EH (cell line): ENCODE data around the gene DNAL4.

Source experiments
- DNase-seq: peaks from one replicate; pipeline ENCODE4 v3.0.0-alpha.2; 2015; ENCODE audit warnings: low read depth

The DNAL4 gene

DNA sequence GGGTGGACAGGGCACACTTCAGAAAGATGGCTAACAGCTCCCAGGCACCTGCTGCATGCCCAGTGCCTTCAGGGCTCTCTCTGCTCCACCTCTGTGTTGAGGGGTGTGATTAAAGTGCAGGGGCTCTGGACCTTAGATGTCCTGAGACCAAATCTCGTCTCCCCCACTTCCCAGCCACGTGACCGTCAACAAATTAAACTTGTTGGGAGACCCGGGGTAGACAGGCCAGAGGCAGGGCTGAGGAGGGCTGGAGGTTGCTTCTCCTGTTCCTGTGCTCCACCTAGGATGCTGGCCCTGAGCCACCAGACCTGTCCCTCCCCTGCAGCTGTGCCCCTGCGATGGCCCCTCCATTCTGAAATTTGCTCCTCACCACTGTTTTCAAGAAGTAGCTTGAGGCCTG, 32.9 kb upstream of the DNAL4 start:
- DNase-seq: no peak

GRCh38 chr22:38826386-38826785, 32.4 kb upstream of the DNAL4 start:
- DNase-seq: no peak

- peak; percentile 81 for DNase-seq
These were observed 30.6 kb upstream of the DNAL4 start for GRCh38 chr22:38824585-38824984.

DNA sequence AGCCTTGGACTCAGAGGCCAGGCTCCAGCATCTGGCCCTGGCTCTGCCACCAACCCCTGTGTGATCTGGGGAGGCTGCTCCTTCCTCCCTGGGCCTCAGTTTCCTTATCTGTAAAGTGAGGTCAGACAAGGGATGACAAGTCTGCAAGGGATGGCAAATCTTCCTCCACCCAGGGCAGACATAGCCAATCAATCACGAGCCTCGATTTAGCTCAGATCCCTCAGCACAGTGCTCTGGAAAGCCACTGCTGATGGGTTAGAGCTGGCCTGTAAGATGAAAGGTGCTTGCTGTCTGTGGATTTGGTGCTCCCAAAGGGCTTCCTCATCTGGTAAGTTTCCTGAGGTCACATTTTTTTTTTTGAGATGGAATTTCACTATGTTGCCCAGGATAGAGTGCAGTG, 29.7 kb upstream of the DNAL4 start:
- DNase-seq: no peak

DNA sequence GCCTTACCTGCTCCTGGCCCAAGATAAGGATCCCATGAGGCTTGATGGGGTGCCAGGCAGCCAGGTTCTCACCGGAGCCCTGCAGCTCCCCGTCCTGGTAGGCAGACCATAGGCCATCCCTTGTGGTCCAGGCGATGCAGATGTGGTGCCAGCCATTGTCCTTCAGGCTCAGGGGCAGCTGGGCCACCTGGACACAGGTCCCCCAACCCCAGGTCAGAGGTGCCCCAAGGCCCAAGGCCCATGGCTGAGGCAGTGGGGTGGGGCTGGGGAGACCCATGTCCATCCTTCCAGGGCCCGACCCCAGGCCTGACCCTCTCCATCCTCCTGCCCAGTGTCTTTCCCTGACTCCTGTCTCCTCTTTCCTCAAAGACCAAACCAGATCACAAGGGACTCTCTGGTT, 29.1 kb upstream of the DNAL4 start:
- DNase-seq: no peak

GRCh38 chr22:38820020-38820419, 26.1 kb upstream of the DNAL4 start:
- no peak for DNase-seq

DNA sequence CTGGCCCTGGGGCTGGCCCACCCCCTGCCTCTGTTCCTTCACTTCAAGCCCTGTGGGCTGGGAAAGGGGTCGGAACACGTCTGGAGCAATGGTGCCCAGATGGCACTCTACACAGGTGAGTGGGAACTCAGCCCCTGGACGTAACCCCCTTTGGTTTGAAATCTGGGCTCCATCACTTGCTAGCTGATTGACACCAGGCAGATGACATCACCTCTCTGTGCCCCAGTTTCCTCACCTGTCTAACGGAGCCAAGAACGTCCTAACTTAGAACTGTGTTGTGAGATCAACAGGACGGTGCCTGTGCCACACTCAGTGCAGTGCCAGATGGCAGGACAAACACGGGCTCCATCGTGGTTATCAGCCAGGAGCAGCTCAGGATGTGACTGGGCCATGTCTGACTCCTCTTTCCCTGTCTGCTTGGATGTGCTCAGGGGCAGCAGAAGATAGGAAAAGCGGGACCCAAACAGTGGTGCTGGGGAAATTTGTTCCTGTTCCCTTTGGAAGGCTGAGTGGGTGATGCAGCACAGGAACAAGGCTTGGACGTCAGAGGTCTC, 25.5 kb upstream of the DNAL4 start:
- DNase-seq: no peak

DNA sequence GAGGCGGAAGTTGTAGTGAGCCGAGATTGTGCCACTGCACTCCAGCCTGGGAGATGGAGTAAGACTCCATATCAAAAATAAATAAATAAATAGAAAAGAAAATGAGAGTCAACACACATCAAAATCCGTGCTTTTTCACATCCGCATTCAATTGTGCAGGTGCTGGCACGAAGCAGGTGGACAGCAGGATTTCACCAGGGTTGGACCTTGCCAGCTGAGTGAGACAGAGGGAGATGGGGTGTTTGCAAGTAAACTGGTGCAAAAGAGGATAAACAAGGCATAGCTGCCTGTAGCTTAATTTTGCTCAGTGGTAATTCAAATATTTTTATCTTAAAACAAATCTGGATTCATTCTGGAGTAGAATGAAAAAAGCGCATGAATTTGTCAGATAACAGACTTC, 23.3 kb upstream of the DNAL4 start:
- DNase-seq: no peak

- DNase-seq: no peak
These were observed 21.9 kb upstream of the DNAL4 start for GRCh38 chr22:38815842-38816241.

DNA sequence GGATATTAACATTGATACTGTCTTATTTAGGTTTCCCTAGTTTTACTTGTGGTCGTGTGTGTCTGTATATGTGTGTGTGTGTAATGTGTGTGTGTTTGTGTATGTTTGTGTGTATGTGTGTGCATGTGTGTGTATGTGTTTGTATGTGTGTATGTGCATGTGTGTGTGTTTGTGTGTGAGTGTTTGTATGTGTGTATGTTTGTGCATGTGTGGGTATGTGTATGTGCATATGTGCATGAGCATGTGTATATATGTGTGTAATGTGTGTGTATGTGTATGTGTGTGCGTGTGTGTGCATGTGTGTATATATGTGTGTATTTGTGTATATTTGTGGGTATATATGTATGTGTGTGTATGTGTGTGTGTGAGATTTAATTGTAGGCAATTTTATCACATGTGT, 17.3 kb upstream of the DNAL4 start:
- DNase-seq: no peak

GRCh38 chr22:38805041-38805593, 11.2 kb upstream of the DNAL4 start:
- DNase-seq: peak; percentile 12

DNA sequence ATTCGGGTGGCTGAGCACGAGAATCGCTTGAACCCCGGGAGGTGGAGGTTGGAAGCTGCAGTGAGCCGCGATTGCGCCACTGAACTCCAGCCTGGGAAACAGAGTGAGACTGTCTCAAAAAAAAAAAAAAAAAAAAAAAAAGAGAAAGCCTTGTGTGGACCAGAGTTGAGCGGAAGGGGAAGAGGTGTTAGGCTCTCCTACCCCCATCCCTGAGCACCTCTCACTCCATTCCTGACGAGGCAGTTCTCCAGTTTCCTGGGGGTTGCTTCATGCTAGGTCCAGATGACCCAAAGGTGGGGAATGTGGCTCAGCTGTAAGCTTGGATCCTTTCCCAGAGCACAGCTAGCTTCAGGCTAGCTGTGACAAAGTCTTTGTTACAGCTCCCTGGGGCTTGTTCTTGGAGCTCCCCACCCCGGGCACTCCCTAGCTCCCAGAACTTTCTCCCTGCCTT, 8.8 kb upstream of the DNAL4 start:
- DNase-seq: peak; percentile 99

- DNase-seq: peak; percentile 69
These were observed 5.5 kb upstream of the DNAL4 start for GRCh38 chr22:38799265-38800002.

DNA sequence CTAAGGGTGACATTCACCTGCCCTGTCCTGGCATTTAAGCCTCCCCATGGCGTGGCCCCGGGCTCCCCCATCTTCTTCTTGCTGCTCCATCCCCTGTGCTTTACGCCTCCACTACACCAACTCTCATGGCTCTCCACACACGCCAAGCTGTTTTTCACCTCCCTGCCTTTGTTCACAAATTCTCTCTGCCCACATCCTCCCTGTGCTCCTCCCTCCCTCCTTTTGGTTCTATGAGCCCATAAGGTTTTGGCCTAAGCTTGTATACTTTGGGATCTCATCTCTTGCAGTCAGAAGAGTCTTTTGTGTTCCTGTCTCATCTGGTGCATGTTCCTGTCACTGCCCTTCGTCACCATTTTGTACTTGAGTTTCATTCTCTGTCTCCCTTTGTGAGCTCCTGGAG, 4.6 kb upstream of the DNAL4 start:
- DNase-seq: no peak

DNA sequence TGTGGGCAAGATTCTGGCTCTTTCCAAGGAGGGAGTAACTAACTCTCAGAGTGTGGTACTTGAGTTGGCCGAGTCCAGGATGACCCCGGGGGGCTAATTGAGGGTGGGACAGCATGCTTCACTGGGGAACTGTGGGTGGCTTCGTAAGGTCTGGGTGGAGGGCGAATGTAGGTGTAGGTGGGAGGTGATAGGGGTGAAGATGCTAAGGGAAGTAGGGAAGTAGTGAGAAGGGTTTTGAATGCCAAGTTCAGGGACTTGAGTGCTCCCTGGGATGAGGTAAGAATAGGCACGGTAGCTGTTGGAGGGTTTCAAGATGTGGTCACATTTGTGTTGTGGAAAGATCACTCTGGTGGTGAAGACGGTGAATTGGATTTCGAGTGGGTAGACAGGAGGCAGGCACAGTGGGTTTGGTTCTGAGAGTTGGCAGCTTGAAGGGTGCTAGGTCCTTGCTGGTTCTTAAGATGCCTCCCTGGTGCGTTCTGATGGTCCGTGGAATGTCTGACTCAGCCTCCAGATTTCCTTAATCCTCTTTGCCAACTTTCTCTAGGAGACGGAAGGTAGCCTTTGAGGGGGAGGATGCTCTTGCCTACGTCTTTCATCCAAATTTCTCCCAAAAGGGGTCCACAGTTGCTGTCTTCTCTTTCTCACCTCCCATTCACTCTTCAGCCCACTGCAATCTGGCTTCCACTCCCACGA, 2.5 kb upstream of the DNAL4 start:
- DNase-seq: peak; percentile 32

DNA sequence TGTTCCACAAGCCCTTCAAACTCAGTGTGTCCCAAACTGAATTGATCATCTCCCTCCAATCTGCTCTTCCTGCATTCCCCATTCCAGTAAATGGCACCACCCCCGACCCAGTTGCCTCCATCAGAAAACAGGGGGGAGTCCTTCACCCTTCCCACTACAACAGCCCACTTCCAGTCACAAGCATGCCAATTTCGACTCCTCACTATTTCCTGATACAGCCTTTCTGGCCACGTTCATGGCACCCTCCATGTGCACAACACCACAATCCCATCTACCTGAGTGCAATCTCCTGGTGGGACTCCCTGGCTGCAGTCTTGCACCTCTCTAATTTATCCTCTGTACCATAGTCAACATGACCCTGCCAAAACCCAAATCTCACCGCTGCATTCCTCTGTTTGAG, 1.6 kb upstream of the DNAL4 start:
- DNase-seq: no peak

DNA sequence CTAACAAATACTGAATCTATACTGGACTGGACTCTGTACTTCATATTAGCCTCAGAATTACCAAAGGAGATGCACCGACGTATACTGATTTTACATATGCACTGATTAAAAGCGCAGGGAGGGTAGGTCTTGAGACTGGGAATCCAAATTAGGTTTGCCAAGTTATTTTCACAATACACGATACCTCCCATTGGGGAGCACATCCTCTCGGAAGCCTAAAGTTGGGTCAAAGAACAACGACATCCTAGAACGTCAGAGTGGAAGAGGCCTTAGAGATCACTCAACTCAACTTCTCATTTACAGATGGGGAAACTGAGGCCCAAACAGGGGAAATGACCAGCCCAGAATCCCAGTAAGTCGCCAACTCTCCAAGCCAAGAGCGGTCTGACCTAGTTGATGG, 626 bp downstream of the DNAL4 start:
- DNase-seq: no peak

DNA sequence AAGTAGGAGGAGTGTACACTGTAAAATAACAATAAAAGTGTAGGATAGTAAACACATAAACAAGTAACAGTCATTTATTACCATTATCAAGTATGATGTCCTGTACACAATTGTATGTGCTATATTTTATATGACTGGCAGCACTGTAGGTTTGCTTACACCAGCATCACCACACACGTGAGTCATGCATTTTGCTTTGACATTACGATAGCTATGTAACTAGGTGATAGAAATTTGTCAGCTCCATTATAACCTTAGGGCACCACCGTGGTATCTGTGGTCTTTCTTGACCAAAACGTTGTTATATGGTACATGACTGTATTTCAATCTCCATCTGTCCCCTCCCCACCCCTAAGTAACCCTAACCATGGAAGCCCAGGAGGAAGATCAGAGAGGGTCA, 1.1 kb downstream of the DNAL4 start:
- peak; percentile 29 for DNase-seq

DNA sequence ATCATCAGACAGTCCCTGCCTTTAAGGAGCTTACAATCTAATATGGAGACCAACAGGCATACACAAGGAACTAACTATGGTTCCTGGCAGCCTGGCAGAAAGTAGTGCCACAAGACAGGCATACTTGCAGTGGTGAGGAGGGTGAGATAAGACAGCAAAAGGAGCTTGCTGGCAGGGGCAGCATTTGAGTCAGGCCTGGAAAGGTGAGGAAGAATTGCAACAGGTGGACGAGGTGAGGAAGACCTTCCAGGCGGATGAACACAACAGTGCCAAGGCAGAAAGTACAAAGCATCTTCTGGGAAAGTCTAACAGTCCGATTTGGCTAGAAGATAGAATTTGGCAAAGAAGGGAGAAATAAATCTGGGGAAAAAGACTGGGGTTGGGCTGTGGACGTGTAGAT, 4.3 kb downstream of the DNAL4 start:
- no peak for DNase-seq

- no peak for DNase-seq
These were observed 5.1 kb downstream of the DNAL4 start for GRCh38 chr22:38788846-38789245.

GRCh38 chr22:38788021-38788816, 5.7 kb downstream of the DNAL4 start:
- DNase-seq: peak; percentile 96

DNA sequence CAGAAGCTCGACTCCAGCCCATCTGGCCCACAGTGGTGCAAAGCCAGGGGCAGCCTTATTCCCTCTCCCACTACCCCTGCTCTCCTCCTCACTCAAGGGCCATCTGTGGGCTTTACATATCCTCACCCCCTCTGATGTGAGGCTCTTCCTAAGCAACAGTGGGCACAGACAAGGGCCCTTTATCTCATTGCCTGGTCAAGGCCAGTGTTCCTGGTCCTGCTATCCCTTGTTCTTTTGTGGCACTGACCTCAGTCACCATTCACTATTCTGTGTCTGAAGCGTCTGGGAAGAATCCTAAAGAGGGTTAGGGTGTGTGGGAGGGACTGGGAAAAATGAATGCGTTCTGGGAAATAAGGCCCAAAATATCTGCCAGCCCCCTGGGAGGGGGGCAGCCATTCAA, 7.3 kb downstream of the DNAL4 start:
- no peak for DNase-seq
